Endothelial cell of umbilical vein (primary cell): ENCODE results near the gene RBM26. TPM values are rescaled to one million over a fixed set of nuclear protein-coding genes. Genes with fewer than 3 reads are reported as not detected.

Source experiments
- BruUV-seq: library from RNA; stranded (reverse); fragments of 400-500 nt; replicated peaks from 2 replicates; lab custom pipeline; 2021; lab: Mats Ljungman, UMichigan
- CTCF ChIA-PET: fragments of 300-600, 350-600 bp; sonication (Branson Sonifier 250); formaldehyde crosslinking; loops from one replicate; lab custom pipeline; 2021; ENCODE audit warnings: antibody characterized with exemption, inconsistent platforms; lab: Charles Lee
- POLR2A ChIA-PET: fragments of 300-600, 350-600 bp; sonication (Branson Sonifier 250); formaldehyde crosslinking; loops from one replicate; lab custom pipeline; 2021; ENCODE audit warnings: antibody characterized with exemption, inconsistent platforms; lab: Charles Lee
- DNase-seq: peaks from one replicate; pipeline ENCODE4 v3.0.0-alpha.2; 2011; ENCODE audit warnings: low read depth, low spot score
- FAIRE-seq: peaks from 2 replicates; lab custom pipeline; 2011; peaks lifted over from hg19 to GRCh38; lab: Jason Lieb, UNC
- H2AFZ ChIP-seq: 2 replicates; pipeline ENCODE4 v1.6.0; 2012; ENCODE audit warnings: low read depth, low read length, control low read depth, inconsistent platforms
- H3K27ac ChIP-seq: 2 replicates; pipeline ENCODE4 v1.5.1; 2011; ENCODE audit warnings: low read depth, mild to moderate bottlenecking, control low read depth, low read length, moderate library complexity; ENCODE audit not compliant: insufficient read depth
- H3K27me3 ChIP-seq, 2 experiments: 2 replicates each; pipeline versions ENCODE4 v1.6.0 to v1.6.1; 2011; ENCODE audit warnings: low read length in 2 of 2, mixed read lengths in 1 of 2; ENCODE audit not compliant: control insufficient read depth in 2 of 2, insufficient read depth in 2 of 2
- H3K36me3 ChIP-seq, 2 experiments: 2 replicates in 1 of 2; 3 replicates in 1 of 2; pipeline ENCODE4 v1.5.1; 2011; ENCODE audit warnings: low read length in 2 of 2, mild to moderate bottlenecking in 1 of 2, moderate library complexity in 1 of 2; ENCODE audit not compliant: control insufficient read depth in 2 of 2, insufficient read depth in 2 of 2; ENCODE audit errors: extremely low read depth in 1 of 2
- H3K4me1 ChIP-seq: 3 replicates; pipeline ENCODE4 v1.5.1; 2011; ENCODE audit warnings: mild to moderate bottlenecking, low read length; ENCODE audit not compliant: control insufficient read depth, insufficient read depth; ENCODE audit errors: extremely low read depth
- H3K4me2 ChIP-seq: 2 replicates; pipeline ENCODE4 v1.6.1; 2011; ENCODE audit warnings: low read length, control low read depth, mixed read lengths; ENCODE audit not compliant: insufficient read depth
- H3K4me3 ChIP-seq, 3 experiments: fragments of 200-600 bp in 1 of 3; sonication (generic), shearing (Covaris generic) in 1 of 3; replicated peaks in 1 of 3; 2 replicates each; pipeline ENCODE4 v1.5.1; 2011 to 2016; ENCODE audit warnings: control low read depth in 3 of 3, low read length in 3 of 3, mild to moderate bottlenecking in 2 of 3, inconsistent platforms in 1 of 3, low read depth in 1 of 3, moderate library complexity in 1 of 3; ENCODE audit not compliant: insufficient read depth in 1 of 3
- H3K79me2 ChIP-seq: 2 replicates; pipeline ENCODE4 v1.6.0; 2012; ENCODE audit warnings: low read length, inconsistent platforms; ENCODE audit not compliant: control insufficient read depth, insufficient read depth
- H3K9ac ChIP-seq: replicated peaks from 2 replicates; pipeline ENCODE3; 2011; ENCODE audit warnings: low read length, control low read depth; ENCODE audit not compliant: insufficient read depth; ENCODE audit errors: extremely low read depth
- H3K9me1 ChIP-seq: replicated peaks from 3 replicates; pipeline ENCODE4 v1.6.0; 2011; ENCODE audit warnings: mild to moderate bottlenecking, low read length; ENCODE audit not compliant: control insufficient read depth, insufficient read depth; ENCODE audit errors: extremely low read depth
- H3K9me3 ChIP-seq: replicated peaks from 2 replicates; pipeline ENCODE4 v1.5.1; 2012; ENCODE audit warnings: low read length, inconsistent platforms; ENCODE audit not compliant: control insufficient read depth, insufficient read depth
- H4K20me1 ChIP-seq: replicated peaks from 2 replicates; pipeline ENCODE3; 2011; ENCODE audit warnings: mild to moderate bottlenecking, low read length; ENCODE audit not compliant: control insufficient read depth, insufficient read depth; ENCODE audit errors: extremely low read depth
- EZH2 ChIP-seq: IDR thresholded peaks from 2 replicates; pipeline ENCODE4 v1.6.1; 2012; ENCODE audit warnings: borderline replicate concordance, low read depth, mild to moderate bottlenecking, moderate library complexity, low read length, inconsistent platforms; ENCODE audit not compliant: severe bottlenecking
- FOS ChIP-seq: IDR thresholded peaks from 2 replicates; pipeline ENCODE4 v1.6.1; 2011; ENCODE audit warnings: mild to moderate bottlenecking, low read length, moderate library complexity, borderline replicate concordance; ENCODE audit not compliant: insufficient read depth
- GATA2 ChIP-seq: IDR thresholded peaks from 2 replicates; pipeline ENCODE4 v1.7.0; 2011; ENCODE audit warnings: low read depth, mild to moderate bottlenecking, moderate library complexity, mixed read lengths, low read length; ENCODE audit not compliant: insufficient read length, insufficient read depth
- JUN ChIP-seq: IDR thresholded peaks from 2 replicates; pipeline ENCODE4 v1.6.1; 2011; ENCODE audit warnings: borderline replicate concordance, low read depth; ENCODE audit not compliant: insufficient read length, insufficient read depth
- MYC ChIP-seq: IDR thresholded peaks from one replicate; pipeline ENCODE4 v1.6.1; 2011; ENCODE audit warnings: mild to moderate bottlenecking, low read depth, low read length
- POLR2A ChIP-seq: IDR thresholded peaks from 2 replicates; pipeline ENCODE4 v1.6.1; 2012; ENCODE audit warnings: low read depth, mild to moderate bottlenecking, control low read depth, low read length
- POLR2AphosphoS5 ChIP-seq: IDR thresholded peaks from 2 replicates; pipeline ENCODE4 v1.6.1; 2012; ENCODE audit warnings: low read depth, mild to moderate bottlenecking, control low read depth, low read length, moderate library complexity; ENCODE audit not compliant: insufficient read depth
- dilution Hi-C: fragments of 300-500 bp; cut with MboI; formaldehyde crosslinking; loops from one replicate; pipeline ENCODE4 v1.15.0; 2019; ENCODE audit warnings: low sequenced_read_pairs; ENCODE audit not compliant: extremely low pct_ligation_motif_present
- intact Hi-C: fragments of 100-400 bp; cut with micrococcal nuclease; formaldehyde crosslinking; loops from one replicate; pipeline ENCODE4 v1.10.0; 2022
- polyA plus RNA-seq, 4 experiments: library from polyadenylated mRNA; depleted of rRNA in 3 of 4; stranded (reverse) in 3 of 4; unstranded in 1 of 4; fragments of >200 nt; gene quantifications; 2 replicates each; pipeline versions ENCODE4 v1.2.1 to v1.2.3, GENCODE V29; 2011 to 2012; ENCODE audit warnings: missing spikeins in 1 of 4
- total RNA-seq: library from RNA; stranded (reverse); gene quantifications from 2 replicates; pipeline ENCODE4 v1.2.3, GENCODE V29; 2021
- TF ChIP-seq, protein P1 (sequence below): IDR thresholded peaks from 2 replicates; pipeline ENCODE4 v1.6.1; 2011; ENCODE audit not compliant: insufficient read depth, insufficient read length
- TF ChIP-seq, protein P2 (sequence below), 2 donors: IDR thresholded peaks; 1 replicate in 1 of 2; 2 replicates in 1 of 2; pipeline ENCODE4 v1.5.1; 2011; ENCODE audit warnings: low read length in 2 of 2, mild to moderate bottlenecking in 2 of 2, moderate library complexity in 2 of 2, control low read depth in 1 of 2, inconsistent platforms in 1 of 2, low read depth in 1 of 2; ENCODE audit not compliant: insufficient read depth in 1 of 2; ENCODE audit errors: extremely low read depth in 1 of 2

Gene RBM26
- total and polyA plus RNA-seq, 2 donors (not counting 3 experiments of a cell fraction or from before 2014, with no cell fraction given), result 14.8 to 54.3 TPM

- TF ChIP-seq MYC (no peak), POLR2A (no peak), EZH2 (no peak), GATA2 (no peak), POLR2AphosphoS5 (no peak), FOS (no peak), JUN (no peak)
- TF ChIP-seq, protein P1, sequence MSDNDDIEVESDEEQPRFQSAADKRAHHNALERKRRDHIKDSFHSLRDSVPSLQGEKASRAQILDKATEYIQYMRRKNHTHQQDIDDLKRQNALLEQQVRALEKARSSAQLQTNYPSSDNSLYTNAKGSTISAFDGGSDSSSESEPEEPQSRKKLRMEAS, result no peak
- TF ChIP-seq, protein P2, sequence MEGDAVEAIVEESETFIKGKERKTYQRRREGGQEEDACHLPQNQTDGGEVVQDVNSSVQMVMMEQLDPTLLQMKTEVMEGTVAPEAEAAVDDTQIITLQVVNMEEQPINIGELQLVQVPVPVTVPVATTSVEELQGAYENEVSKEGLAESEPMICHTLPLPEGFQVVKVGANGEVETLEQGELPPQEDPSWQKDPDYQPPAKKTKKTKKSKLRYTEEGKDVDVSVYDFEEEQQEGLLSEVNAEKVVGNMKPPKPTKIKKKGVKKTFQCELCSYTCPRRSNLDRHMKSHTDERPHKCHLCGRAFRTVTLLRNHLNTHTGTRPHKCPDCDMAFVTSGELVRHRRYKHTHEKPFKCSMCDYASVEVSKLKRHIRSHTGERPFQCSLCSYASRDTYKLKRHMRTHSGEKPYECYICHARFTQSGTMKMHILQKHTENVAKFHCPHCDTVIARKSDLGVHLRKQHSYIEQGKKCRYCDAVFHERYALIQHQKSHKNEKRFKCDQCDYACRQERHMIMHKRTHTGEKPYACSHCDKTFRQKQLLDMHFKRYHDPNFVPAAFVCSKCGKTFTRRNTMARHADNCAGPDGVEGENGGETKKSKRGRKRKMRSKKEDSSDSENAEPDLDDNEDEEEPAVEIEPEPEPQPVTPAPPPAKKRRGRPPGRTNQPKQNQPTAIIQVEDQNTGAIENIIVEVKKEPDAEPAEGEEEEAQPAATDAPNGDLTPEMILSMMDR (IDR thresholded peaks at IDR 0.05; ENCODE audit: extremely low read depth in 1 of 2, insufficient read depth in 1 of 2, low read depth in 1 of 2, low read length in 2 of 2), result no peak
- POLR2A ChIA-PET, result interaction anchor here (0.7 kb wide), 1 partner anchor 937 kb away, joined by 3 read pairs; no protein-coding TSS in a partner anchor
- no peak overlapping the region for H3K4me3 ChIP-seq
- H3K4me1 ChIP-seq, result no peaks in the 10 kb centered on the region
- FAIRE-seq (no peak), DNase-seq (no peak)
- H3K9me1 ChIP-seq, result no peaks in the 10 kb centered on the region
- no peaks in the 10 kb centered on the region for H3K79me2 ChIP-seq
- H4K20me1 ChIP-seq, result no peaks in the 10 kb centered on the region
- dilution Hi-C loops, result no loop called here
- H3K36me3 ChIP-seq, result no peaks in the 10 kb centered on the region
- BruUV-seq, result no TSS peak
- intact Hi-C loops, result no loop called here
- H2AFZ ChIP-seq, result no peak overlapping the region
- CTCF ChIA-PET, result no interaction called here
- no peak overlapping the region for H3K27ac ChIP-seq
- H3K9ac ChIP-seq, result no peak overlapping the region
- no peak overlapping the region for H3K4me2 ChIP-seq
- peaks cover 0 to 2% of the 10 kb centered on the region in 2 experiments for H3K27me3 ChIP-seq
- H3K9me3 ChIP-seq, result no peaks in the 10 kb centered on the region
Observed at GRCh38 chr13:79273045-79273444, 133.0 kb downstream of the RBM26 start.
